ENCODE measurements around the gene SLC39A11.

SLC39A11 gene

DNA sequence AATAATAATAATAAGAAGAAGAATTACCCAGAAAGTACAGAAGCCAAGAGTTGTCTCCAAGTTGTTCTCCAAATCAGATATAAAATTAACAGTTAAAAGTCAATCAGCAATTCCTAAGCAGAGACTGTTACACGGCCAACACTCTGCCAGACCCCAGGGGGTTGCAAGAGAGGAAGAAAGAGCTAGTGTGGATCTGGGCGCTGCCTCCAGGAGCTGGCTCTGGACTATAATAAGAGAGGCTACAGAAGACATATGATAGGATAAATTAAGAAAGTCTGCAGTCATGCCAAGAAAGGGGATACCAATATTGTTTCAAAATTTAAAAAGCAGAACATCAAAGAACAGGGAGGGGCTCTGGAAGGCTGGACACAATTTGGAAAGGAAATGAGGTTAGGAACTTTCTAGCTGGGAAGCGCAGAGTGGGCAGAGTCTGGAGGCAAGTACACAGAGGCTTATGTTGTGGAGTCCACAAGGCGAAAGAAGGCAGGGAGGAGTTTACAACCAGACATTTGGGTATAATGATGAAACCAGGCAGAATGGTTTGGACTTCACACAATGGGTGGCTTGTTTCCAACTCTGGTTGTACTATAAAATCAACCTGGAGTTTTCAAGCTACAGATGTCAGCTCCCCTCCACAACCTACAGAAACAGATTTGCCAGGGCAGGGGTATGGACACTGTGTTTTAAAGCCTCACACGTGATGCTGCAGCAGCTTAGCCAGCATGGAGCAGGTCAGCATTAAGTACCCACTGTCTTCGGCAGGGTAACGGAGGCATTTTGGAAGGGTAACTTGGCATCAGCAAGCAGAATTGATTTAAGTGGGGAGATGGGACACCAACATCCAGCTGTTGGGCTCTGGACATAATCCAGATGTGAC is 49.4 kb downstream of the SLC39A11 start:
- DNase-seq (ENCODE audit: low read depth, low spot score): peak; percentile 68

DNA sequence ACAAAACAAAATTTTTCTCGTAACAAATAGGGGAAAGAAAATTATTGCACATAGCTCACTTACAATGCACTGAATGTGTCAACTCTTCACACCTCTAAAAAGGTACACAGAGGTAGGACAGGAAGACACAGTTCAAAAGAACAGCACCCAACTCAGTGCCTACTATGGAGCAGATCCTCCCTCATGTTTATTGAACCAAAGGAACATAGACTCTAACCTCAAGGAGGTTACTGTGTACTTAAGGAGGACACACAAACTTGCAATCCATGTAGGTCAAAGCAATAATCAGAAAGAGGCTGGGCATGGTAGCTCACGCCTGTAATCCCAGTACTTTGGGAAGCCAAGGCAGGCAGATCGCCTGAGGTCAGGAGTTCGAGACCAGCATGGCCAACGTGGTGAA is 50.3 kb downstream of the SLC39A11 start:
- no peak for DNase-seq (ENCODE audit: low read depth, low spot score)

DNA sequence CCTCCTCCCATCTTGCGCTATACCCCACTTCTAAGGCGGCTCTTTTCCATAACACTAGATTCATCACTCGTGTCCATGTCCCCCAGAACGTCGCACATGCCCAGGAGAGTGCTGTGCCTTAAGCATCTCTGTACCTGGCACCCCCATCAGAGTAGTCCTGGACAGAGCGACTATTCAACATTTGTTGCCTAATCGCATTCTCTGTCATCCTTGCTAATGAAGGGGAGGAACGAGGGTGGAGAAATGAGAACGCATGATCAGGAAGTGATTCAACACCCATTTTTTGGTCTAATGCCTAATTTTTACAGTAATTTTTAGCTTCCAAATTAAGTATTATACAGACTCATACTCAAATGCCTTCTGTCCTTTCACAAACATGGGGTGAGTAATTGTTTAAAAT is 53.2 kb downstream of the SLC39A11 start:
- DNase-seq (ENCODE audit: low read depth, low spot score): no peak

DNA sequence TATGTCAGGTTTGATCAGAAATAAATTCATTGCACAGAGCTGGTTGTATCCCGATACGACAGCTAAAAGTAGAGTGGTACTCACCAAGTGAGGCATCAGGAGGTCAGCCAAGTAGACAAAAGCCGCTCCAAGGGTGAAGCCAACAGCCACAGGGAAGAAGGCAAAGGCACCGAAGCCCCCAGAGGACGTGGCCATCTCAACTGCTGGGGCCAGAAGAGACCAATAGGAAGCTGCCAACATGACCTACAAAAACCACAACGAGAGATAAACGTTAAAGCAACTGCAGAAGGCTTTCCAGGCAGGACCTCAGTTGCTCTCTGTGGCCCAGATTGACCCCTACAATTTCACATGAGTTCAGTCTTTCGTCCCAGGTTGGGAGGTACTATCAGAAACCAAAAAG is 61.0 kb downstream of the SLC39A11 start:
- DNase-seq (ENCODE audit: low read depth, low spot score): no peak

DNA sequence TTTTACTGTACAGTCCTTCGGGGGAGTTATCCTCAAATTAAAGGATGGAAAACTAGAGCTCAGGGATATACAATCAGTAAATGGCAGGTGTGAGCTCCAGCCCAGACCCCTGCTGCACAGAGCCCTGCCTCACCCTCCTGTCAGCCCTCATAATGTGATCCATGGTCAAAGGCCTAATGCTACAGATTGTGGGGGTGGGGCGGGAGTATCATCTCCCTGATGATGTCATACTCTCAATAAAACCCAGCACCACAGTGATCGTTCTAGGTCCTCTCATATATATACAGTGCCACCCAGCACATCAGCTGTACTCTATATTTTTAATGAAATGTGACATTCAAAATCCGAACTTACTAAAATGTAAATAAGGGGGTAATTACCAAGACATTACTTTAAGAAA is 61.5 kb downstream of the SLC39A11 start:
- no peak for DNase-seq (ENCODE audit: low read depth, low spot score)

DNA sequence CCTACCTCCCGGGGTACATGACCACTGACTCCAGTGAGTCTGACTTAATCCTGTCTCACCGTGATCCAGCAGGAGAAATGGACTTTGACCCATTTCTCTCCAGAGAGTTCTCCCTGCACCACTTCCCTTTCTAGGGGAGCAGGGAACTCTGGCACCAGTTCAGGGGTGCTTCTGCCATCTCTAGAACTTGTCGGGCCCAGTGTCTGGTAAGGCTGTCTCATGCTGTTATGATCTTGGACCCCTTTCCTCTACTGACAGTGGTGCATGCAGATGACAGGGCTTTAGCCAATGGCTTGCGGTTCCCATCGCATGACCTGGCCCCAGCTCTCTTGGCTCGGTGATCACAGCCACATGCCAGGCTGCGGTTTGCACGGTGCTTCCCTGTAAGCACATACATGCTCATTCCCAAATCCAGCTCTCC is 62.0 kb downstream of the SLC39A11 start:
- no peak for DNase-seq (ENCODE audit: low read depth, low spot score)

DNA sequence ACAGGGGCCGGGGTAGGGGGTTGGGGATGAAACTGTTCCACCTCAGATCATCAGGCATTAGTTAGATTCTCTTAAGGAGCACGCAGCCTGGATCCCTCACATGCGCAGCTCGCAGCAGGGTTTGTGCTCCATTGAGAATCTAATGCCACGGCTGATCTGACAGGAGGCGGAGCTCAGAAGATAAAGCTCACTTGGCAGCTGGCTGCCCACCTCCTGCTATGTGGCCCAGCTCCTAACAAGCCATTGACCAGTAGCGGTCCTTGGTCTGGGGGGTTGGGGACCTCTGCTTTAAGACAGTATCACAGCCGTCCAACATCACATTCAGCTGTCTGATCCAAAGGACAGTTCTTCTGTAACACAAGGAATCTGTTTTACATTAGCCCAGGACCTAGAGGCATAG is 62.5 kb downstream of the SLC39A11 start:
- DNase-seq (ENCODE audit: low read depth, low spot score): no peak

DNA sequence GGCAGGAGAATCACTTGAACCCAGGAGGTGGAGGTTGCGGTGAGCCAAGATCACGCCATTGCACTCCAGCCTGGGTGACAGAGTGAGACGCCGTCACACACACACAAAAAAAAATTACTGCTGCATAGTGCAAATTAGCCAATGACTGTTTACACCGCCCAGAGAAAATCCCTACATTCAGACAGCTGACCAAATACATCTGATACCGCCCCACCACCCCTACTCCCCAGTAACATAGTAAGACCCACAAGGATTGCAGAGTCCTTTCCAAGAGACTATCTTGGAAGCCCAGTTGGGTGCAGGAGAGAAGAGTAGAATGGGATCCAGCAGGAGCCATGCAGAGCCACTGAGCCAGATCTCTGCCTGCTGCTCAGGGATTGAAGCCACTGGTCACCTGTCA is 63.5 kb downstream of the SLC39A11 start:
- no peak for DNase-seq (ENCODE audit: low read depth, low spot score)

DNA sequence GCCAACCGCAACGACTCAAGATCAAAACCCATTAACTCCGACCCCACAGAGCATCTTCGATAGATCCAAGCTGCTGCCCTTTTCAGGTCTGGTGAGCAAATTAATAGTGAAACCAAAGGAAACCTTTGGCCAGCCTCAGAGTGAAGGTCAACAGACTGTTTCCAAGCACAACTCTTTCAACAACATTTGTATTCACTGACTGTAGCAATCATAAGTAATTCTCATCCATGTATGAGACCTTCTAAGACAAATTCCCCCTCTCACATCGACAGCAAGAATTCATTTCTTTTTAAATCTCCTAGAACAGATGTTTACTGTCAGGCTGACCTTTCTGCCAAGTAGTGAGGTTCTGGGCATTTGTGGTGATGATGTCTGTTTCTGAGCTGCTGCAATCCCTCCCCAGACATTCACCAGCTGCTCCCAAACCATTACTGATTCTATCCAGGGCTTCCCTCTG is 64.2 kb downstream of the SLC39A11 start:
- DNase-seq (ENCODE audit: low read depth, low spot score): no peak

DNA sequence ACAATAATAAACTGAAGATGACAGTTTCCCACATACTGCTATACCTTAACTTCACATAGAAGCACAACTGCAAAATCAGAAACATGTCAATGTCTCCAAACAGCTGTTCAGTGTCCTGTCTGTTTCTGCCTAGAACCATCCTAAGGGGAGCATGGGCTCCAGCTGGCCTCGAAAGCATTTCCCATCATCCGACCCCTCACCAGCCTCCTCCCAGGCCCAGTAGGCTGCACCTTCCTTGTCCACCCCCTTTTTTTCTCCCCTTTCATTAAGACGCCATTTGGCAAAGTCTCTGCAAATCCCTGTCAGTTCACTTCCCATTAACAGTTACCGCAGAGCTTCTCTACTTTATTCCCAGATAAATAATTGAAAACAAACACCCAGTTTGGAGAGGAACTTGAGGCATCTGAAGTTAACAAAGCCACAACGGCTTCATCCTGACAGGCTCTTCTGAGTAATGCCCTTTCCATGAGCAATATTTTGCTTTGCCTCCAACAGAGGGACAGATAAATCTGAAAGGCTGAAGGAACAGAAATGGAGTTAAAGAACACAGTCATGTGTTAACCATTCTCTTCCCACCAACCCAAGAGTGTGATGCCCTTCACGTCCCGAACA is 65.3 kb downstream of the SLC39A11 start:
- DNase-seq (ENCODE audit: low read depth, low spot score): no peak

DNA sequence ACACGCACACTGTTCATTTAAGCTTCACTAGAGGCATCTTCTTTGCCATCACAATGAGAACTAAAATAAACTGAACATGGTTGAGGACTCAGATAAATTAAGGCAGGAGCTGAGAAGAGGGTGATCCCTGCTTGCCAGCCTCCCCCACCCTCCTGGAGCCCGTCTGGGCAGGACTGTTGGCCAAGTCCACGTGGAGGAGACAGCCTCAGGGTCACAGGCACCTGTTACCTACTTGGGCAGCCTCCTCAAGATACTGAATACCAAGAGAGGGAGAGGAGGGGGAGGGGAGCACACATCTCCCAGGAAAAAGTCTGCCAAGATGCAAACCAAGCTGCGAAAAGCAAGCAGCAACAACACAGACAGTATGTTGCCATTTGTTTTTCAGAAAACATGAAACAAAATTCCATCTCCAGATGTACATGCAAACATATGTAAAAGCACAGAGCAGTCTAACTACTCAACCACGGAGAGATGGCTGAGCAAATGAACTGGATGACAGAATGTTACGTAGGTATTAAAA is 67.4 kb downstream of the SLC39A11 start:
- no peak for DNase-seq (ENCODE audit: low read depth, low spot score)

DNA sequence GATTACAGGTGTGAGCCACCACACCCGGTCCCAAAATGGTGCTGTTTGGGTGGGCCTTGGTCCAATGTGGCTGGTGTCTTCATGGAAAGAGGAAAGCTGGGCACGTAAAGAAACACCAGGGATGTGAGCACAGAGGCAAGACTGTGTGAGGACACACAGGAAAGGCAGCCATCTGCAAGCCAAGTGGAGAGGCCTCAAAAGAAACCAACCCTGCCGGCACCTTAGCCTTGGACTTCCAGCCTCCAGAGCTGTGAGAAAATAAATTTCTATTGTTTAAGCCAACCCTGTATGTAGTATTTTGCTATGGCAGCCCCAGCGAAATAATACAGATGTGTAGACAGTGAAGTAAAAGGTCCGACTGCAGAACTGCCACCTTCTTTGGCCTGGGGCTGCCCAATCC is 68.7 kb downstream of the SLC39A11 start:
- no peak for DNase-seq (ENCODE audit: low read depth, low spot score)

DNA sequence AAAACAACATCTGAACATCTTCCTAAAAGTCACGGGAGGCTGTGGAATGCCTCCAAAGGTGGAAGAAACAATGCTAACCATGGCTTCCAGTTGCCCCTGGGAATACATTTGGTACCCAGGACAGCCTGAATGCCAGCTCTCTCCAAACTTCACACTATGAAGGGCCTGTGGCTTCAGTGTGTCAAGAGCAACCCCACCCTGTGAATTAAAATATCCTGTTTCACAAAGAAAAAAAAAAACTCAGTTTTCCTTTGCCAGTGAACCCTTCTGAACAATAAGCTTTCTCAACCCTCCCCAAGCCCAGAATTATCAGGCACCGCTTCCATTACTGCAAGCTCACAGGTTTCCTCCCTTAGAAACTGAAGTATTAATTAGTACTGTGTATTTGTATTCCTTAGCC is 69.8 kb downstream of the SLC39A11 start:
- no peak for DNase-seq (ENCODE audit: low read depth, low spot score)

DNA sequence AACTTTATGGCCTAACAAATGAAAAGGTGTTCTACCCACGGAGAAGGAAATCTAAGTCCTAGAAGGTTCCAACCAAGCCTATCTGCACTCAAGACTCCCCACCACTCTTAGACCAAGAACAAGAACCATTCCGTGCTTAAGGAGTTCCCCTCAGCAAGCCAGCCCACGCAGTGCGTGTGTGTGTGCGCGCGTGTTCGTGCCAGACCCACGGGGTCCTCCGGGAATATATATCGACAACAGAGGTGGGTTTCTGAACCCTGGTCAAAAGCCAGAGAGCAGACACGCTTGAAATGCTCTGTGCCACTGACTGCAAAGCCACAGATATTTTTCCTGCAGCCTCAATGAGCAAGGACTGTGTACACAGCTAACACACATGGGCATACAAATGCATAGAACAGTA is 70.7 kb downstream of the SLC39A11 start:
- no peak for DNase-seq (ENCODE audit: low read depth, low spot score)

DNA sequence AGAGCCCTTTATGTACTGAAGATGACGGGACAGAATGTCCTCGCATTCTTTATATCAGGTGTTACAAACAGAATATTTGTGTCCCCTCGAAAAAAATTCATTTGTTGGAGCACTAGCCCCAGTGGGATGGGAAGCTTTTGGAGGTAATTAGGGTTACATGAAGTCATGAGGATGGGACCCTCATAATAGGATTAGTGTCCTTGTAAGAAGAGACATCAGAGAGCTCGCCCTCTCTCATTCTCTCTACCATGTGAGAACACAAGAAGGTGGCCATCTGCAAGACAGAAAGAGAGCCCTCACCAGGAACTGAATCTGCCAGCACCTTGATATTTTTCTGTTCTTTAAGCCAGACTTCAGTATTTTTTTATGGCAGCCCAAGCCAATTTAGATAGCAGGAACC is 72.4 kb downstream of the SLC39A11 start:
- no peak for DNase-seq (ENCODE audit: low read depth, low spot score)

DNA sequence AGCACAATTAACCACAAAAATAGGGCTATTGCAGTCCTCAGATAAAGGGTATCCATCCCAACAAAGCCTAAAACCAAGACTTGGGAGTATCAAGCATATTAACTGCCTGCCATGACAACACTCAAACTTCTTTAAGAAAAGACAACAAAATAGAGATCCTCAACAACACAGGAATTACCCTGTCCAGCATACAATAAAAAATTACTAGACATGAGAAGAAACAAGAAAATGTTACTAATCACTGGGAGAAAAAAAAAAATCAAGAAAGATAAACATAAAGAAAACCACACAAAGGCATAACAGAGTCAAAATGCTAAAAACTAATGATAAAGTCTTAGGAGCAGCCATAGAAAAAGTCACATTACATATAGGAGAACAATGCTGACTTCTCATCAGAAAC is 73.9 kb downstream of the SLC39A11 start:
- DNase-seq (ENCODE audit: low read depth, low spot score): no peak

DNA sequence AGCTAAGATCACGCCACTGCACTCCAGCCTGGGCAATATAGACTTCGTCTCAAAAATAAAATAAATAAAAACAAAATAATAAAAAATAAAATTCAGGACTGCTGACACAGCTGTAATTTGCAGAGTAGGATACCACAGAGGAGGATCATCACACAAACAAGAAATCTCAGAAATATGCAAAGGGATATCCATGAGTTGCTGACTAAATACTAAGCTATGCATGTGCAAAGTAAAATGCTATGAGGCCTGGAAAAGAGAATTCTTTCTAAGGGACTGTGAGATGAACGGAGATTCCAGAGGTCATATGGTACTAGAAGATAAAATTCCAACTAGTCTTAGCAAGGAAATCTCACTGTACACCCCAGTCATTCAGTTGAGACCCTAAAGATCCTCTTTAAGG is 74.8 kb downstream of the SLC39A11 start:
- no peak for DNase-seq (ENCODE audit: low read depth, low spot score)

DNA sequence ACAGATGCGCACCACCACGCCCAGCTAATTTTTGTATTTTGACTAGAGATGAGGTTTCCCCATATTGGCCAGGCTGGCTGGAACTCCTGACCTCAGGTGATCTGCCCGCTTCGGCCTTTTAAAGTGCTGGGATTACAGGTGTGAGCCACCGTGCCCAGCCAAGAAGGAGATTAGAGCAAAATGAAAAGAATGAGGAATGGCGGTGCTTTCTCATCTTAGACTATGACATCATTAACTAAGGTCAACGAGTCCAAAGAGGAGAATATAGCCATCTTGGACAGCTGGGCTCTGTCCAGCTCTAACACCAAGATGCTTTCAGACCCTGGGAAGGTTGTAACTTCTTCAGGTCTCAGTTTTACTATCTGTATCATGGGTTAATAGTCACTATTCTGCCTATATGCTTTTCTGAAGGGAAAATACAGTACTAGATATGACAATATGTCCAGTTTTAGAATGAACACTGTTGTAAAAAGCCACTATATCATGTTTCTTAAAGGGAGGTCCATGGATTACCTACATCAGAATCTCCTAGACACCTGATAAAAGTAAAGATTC is 76.7 kb downstream of the SLC39A11 start:
- no peak for DNase-seq (ENCODE audit: low read depth, low spot score)

DNA sequence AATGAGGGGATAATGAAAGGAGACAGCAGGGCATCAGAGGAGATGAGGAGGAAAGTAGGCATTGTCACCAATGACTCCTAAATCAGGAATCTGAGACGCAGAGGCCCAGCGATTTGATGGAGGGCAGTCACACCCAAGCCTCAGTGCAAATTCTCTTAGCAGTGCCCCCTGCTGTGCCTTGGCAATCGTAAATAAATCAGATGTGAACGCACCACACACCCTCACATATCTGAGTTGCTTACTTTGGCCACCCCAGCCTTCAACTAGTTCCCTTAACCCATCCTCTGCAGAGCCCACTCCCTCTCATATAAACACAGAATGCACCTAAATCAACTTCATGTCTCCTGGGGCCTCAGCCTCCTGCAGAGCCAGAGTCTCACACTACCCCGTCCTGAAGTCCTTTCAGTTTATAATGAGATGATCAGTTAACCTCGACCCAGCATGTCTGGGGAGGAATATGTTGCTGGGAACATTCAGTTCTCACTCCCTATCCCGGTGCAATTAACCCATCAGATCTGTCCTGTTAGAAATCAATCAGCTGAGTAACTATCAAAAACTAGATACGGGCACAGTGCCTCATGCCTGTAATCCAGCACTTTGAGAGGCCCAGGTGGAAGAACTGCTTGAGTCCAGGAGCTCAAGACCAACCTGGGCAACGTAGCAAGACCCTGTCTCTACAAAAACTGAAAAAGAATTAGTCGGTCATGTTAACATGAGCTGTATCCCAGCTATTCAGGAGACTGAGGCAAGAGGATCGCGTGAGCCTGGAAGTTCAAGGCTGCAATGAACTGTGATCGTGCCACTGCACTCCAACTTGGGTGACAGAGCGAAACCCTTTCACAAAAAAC is 78.4 kb downstream of the SLC39A11 start:
- DNase-seq (ENCODE audit: low read depth, low spot score): peak; percentile 96

DNA sequence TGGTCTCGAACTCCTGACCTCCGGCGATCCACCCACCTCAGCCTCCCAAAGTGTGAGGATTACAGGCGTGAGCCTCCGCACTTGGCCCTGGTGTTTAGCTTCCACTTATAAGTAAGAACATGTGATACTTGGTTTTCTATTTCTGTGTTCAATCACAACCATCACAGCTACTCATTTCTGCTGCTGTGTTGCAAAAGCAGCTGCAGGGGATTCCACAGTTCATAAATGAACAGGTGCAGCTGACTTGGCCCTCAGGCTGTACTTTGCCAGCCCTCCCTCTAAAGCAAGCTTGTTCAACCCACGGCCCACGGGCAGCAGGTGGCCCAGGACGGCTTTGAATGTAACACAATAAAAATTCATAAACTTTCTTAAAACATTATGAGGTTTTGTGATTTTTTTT is 79.2 kb downstream of the SLC39A11 start:
- no peak for DNase-seq (ENCODE audit: low read depth, low spot score)

DNA sequence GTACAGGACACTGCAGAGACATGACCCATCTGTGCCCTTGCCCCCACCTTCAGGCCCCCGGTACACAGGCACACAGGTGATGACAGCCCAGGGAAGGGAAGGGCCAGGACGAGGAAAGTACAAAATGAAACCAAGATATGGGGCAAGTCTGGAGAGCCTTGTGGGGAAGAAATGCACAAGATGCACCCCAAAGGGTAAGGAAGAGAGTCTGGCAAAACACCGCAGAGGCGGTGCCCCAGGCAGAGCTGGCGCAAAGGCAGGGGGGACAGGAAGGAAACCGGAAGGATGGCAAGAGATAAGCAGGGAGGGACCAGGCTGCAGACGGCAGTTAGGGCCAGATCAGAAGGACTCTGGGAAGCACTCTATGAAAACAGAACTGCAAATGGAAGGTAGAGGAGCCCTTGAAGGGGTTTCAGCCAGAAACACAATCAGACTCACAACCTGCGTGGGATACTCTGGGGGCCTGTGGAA is 81.4 kb downstream of the SLC39A11 start:
- DNase-seq (ENCODE audit: low read depth, low spot score): no peak

DNA sequence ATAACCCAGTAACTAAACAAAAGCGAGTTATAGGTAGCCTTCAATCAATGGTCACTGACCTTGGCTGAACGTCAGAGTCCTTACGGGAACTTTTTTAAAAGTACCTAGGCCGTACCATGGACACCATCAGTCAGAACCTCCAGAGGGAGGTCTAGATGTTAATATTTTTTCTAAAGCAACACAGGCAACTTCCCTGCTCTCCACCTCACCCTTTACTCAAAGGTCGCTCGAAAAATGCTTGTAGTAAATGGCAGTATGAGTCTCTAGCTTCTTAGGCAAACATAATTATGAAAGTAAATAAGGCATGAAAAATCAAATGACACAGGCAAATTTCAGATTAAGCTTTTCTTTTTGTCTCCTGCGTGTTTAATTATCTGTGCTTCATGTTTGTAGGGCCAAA is 82.1 kb downstream of the SLC39A11 start:
- DNase-seq (ENCODE audit: low read depth, low spot score): no peak
